Endothelial cell of umbilical vein (primary cell): Measurements from ENCODE around the gene UST.

Experiments used
- EZH2 ChIP-seq: IDR thresholded peaks from 2 replicates; pipeline ENCODE4 v1.6.1; 2012; ENCODE audit warnings: borderline replicate concordance, low read depth, mild to moderate bottlenecking, moderate library complexity, low read length, inconsistent platforms; ENCODE audit not compliant: severe bottlenecking
- POLR2A ChIP-seq: IDR thresholded peaks from 2 replicates; pipeline ENCODE4 v1.6.1; 2012; ENCODE audit warnings: low read depth, mild to moderate bottlenecking, control low read depth, low read length
- POLR2AphosphoS5 ChIP-seq: IDR thresholded peaks from 2 replicates; pipeline ENCODE4 v1.6.1; 2012; ENCODE audit warnings: low read depth, mild to moderate bottlenecking, control low read depth, low read length, moderate library complexity; ENCODE audit not compliant: insufficient read depth

GRCh38 chr6:149107520-149107919 is 360.7 kb downstream of the UST start:
- TF ChIP-seq POLR2A (no peak), POLR2AphosphoS5 (no peak), EZH2 (no peak)
